HCT116 (cell line): ENCODE measurements around the gene IL36RN. TPM values are rescaled to one million over a fixed set of nuclear protein-coding genes. Genes with fewer than 3 reads are reported as not detected.

Experiments
- ATAC-seq: fragments of 200-7000 bp; cut with Tn5 transposase; 2 replicates; pipeline ENCODE4 v1.9.1; 2020; ENCODE audit warnings: mild to moderate bottlenecking, moderate library complexity
- BruUV-seq: library from RNA; stranded (reverse); fragments of 400-500 nt; replicated peaks from 2 replicates; lab custom pipeline; 2021; lab: Mats Ljungman, UMichigan
- CTCF ChIA-PET: fragments of 300-600 bp; sonication (Branson Sonifier 250); formaldehyde crosslinking; loops from one replicate; lab custom pipeline; 2021; ENCODE audit warnings: antibody characterized with exemption; lab: Charles Lee
- POLR2A ChIA-PET: fragments of 300-600, 350-600 bp; sonication (Branson Sonifier 250); formaldehyde crosslinking; loops from one replicate; lab custom pipeline; 2021; ENCODE audit warnings: antibody characterized with exemption; lab: Charles Lee
- RAD21 ChIA-PET, 2 experiments: fragments of 300-600 bp; sonication (Branson Sonifier 250); formaldehyde crosslinking; loops; one replicate each; lab custom pipeline; 2023; ENCODE audit warnings: low total read pairs in 2 of 2; ENCODE audit not compliant: uncharacterized antibody in 2 of 2, unreplicated experiment in 2 of 2, low non-redundant PET in 1 of 2; lab: Charles Lee
- DNase-seq: peaks from one replicate; pipeline ENCODE4 v3.0.0-alpha.2; 2010; ENCODE audit warnings: low read depth, low spot score
- H2AFZ ChIP-seq: fragments of 200-600 bp; shearing (Covaris generic), sonication (generic); 2 replicates; pipeline ENCODE4 v1.6.1; 2017; ENCODE audit warnings: low read depth, mixed run types, mixed read lengths, antibody characterized with exemption, low read length; ENCODE audit not compliant: poor library complexity, severe bottlenecking
- H3K27ac ChIP-seq: 2 replicates; pipeline ENCODE4 v1.5.1; 2012; ENCODE audit warnings: low read depth, low read length
- H3K27me3 ChIP-seq: fragments of 200-600 bp; sonication (generic); 2 replicates; pipeline ENCODE4 v1.6.1; 2016; ENCODE audit warnings: mixed run types, low read length, mixed read lengths; ENCODE audit not compliant: insufficient read depth
- H3K36me3 ChIP-seq, 2 experiments: fragments of 200-500 bp in 1 of 2; fragments of 200-600 bp in 1 of 2; sonication (Bioruptor generic) in 1 of 2; sonication (generic) in 1 of 2; 2 replicates each; pipeline versions ENCODE4 v1.5.1 to v1.6.1; 2014 to 2016; ENCODE audit warnings: low read length in 2 of 2, inconsistent platforms in 1 of 2, mixed read lengths in 1 of 2, mixed run types in 1 of 2; ENCODE audit not compliant: insufficient read depth in 2 of 2, control insufficient read depth in 1 of 2
- H3K4me1 ChIP-seq, 2 experiments: fragments of 200-600 bp in 1 of 2; sonication (generic) in 1 of 2; 2 replicates each; pipeline versions ENCODE4 v1.5.1 to v1.6.1; 2012 to 2017; ENCODE audit warnings: low read length in 2 of 2, inconsistent platforms in 1 of 2, mild to moderate bottlenecking in 1 of 2, mixed read lengths in 1 of 2, mixed run types in 1 of 2, moderate library complexity in 1 of 2; ENCODE audit not compliant: insufficient read depth in 2 of 2, control insufficient read depth in 1 of 2
- H3K4me2 ChIP-seq: fragments of 200-600 bp; sonication (generic); 2 replicates; pipeline ENCODE4 v1.6.1; 2017; ENCODE audit warnings: mixed run types, low read length, mixed read lengths
- H3K4me3 ChIP-seq, 2 experiments: fragments of 200-600 bp in 1 of 2; sonication (generic) in 1 of 2; replicated peaks in 1 of 2; 2 replicates each; pipeline ENCODE4 v1.5.1; 2011 to 2016; ENCODE audit warnings: low read length in 2 of 2, control low read depth in 1 of 2, low read depth in 1 of 2, mild to moderate bottlenecking in 1 of 2, mixed read lengths in 1 of 2, mixed run types in 1 of 2
- H3K79me2 ChIP-seq: fragments of 200-600 bp; sonication (generic); 2 replicates; pipeline ENCODE4 v1.6.1; 2017; ENCODE audit warnings: mild to moderate bottlenecking, mixed run types, low read length, moderate library complexity, mixed read lengths; ENCODE audit not compliant: insufficient read depth
- H3K9ac ChIP-seq: fragments of 200-600 bp; sonication (generic); 2 replicates; pipeline ENCODE4 v1.6.1; 2016; ENCODE audit warnings: low read length, mixed read lengths
- H3K9me2 ChIP-seq: fragments of 200-600 bp; sonication (generic), shearing (Covaris generic); 2 replicates; pipeline ENCODE4 v1.6.1; 2017; ENCODE audit warnings: mixed run types, mild to moderate bottlenecking, moderate library complexity; ENCODE audit not compliant: insufficient read depth
- H3K9me3 ChIP-seq, 2 experiments: fragments of 200-500 bp in 1 of 2; fragments of 200-600 bp in 1 of 2; sonication (Bioruptor generic) in 1 of 2; sonication (generic) in 1 of 2; 2 replicates each; pipeline ENCODE4 v1.6.1; 2014 to 2017; ENCODE audit warnings: low read length in 2 of 2, mixed read lengths in 2 of 2, inconsistent platforms in 1 of 2, low read depth in 1 of 2, mild to moderate bottlenecking in 1 of 2, mixed run types in 1 of 2, moderate library complexity in 1 of 2; ENCODE audit not compliant: control insufficient read depth in 1 of 2, insufficient read depth in 1 of 2
- H4K20me1 ChIP-seq: fragments of 200-600 bp; sonication (generic), shearing (Covaris generic); 2 replicates; pipeline ENCODE4 v1.6.1; 2017; ENCODE audit warnings: mixed run types, mild to moderate bottlenecking, moderate library complexity; ENCODE audit not compliant: insufficient read depth
- CBX3 ChIP-seq: IDR thresholded peaks from 2 replicates; pipeline ENCODE4 v1.6.1; 2012; ENCODE audit warnings: low read depth
- ELF1 ChIP-seq: IDR thresholded peaks from 2 replicates; pipeline ENCODE4 v1.6.1; 2012; ENCODE audit warnings: low read depth, borderline replicate concordance
- EZH2 ChIP-seq: fragments of 200-600 bp; sonication (generic); IDR thresholded peaks from 2 replicates; pipeline ENCODE4 v1.6.1; 2017; ENCODE audit warnings: antibody characterized with exemption, mixed run types
- FOSL1 ChIP-seq: IDR thresholded peaks from 2 replicates; pipeline ENCODE4 v1.6.1; 2012; ENCODE audit warnings: low read depth
- POLR2AphosphoS5 ChIP-seq: IDR thresholded peaks from 2 replicates; pipeline ENCODE4 v1.6.1; 2011; ENCODE audit warnings: mild to moderate bottlenecking, low read depth, low read length, moderate library complexity
- RAD21 ChIP-seq: IDR thresholded peaks from 2 replicates; pipeline ENCODE4 v1.6.1; 2012; ENCODE audit warnings: low read depth, mild to moderate bottlenecking
- SIN3A ChIP-seq: IDR thresholded peaks from 2 replicates; pipeline ENCODE4 v1.6.1; 2012; ENCODE audit warnings: low read depth
- SP1 ChIP-seq: IDR thresholded peaks from 2 replicates; pipeline ENCODE4 v1.6.1; 2012; ENCODE audit warnings: low read depth
- SRF ChIP-seq: IDR thresholded peaks from 2 replicates; pipeline ENCODE4 v1.6.1; 2012; ENCODE audit warnings: low read depth
- ZFX ChIP-seq: fragments of 450-650 bp; IDR thresholded peaks from 2 replicates; pipeline ENCODE4 v1.6.1; 2017
- ZNF274 ChIP-seq: fragments of 200-500 bp; sonication (Bioruptor generic); IDR thresholded peaks from 2 replicates; pipeline ENCODE4 v1.6.1; 2014; ENCODE audit warnings: mild to moderate bottlenecking, low read depth, low read length, inconsistent platforms
- intact Hi-C: fragments of 100-400 bp; cut with micrococcal nuclease; formaldehyde crosslinking; loops from 2 replicates; pipeline ENCODE4 v1.10.0; 2022
- total RNA-seq: library from RNA; stranded (reverse); gene quantifications from one replicate; pipeline ENCODE4 v1.2.1, GENCODE V29; 2021; ENCODE audit not compliant: unreplicated experiment
- TF ChIP-seq, protein P1 (sequence below): IDR thresholded peaks from 2 replicates; pipeline ENCODE4 v1.6.1; 2012
- TF ChIP-seq, protein P2 (sequence below): IDR thresholded peaks from 2 replicates; pipeline ENCODE4 v1.6.1; 2012
- TF ChIP-seq, protein P3 (sequence below): IDR thresholded peaks from 2 replicates; pipeline ENCODE4 v1.6.1; 2011; ENCODE audit warnings: mild to moderate bottlenecking, low read length, moderate library complexity; ENCODE audit not compliant: insufficient replicate concordance; ENCODE audit errors: extremely low read depth

The IL36RN gene
- total RNA-seq, 1 experiment from 2014 or later: not detected

DNA sequence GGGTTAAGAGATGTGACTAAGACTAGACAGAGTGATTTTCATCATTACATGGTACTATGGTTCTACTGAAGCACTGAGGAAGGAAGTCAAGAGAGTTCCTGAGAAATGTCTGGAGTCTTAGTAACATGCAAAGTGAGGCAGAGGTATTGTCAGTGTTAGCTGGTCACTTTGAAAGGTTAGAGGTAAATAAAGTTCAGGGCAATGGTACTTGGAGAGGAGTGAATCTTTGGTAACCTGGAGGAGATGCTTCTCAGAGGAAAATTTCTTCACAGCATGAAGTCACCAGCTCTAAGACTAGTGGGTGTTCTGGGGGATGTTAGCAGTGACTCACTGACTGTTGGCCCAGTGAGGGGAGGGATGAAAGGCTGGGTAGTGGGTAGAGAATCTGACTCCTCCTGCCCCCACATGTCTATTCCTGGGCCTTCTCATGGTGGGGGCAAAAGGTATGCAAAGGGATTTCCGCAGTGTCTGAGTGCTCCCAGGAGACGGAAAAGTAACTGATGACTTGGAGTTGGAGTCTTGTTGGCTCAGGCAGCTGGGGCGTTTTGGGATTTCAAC lies 45.1 kb downstream of the IL36RN start:
- Histone ChIP-seq H3K4me2 (no peak overlapping the region), H3K4me3 (no peak overlapping the region), H3K36me3 (no peaks in the 10 kb centered on the region), H3K79me2 (no peaks in the 10 kb centered on the region), H3K9me2 (no peaks in the 10 kb centered on the region), H2AFZ (no peak overlapping the region), H3K27me3 (no peaks in the 10 kb centered on the region), H3K9me3 (no peaks in the 10 kb centered on the region), H3K9ac (no peak overlapping the region), H3K27ac (no peak overlapping the region), H4K20me1 (no peaks in the 10 kb centered on the region), H3K4me1 (no peaks in the 10 kb centered on the region)
- ChIA-PET POLR2A (no interaction called here), CTCF (no interaction called here), RAD21 (no interaction called here)
- DNase-seq: no peak
- BruUV-seq: no TSS peak
- TF ChIP-seq ZNF274: no peak
- TF ChIP-seq RAD21: no peak
- no peak for TF ChIP-seq FOSL1
- no peak for TF ChIP-seq SIN3A
- intact Hi-C loops: no loop called here
- ATAC-seq: no peak

DNA sequence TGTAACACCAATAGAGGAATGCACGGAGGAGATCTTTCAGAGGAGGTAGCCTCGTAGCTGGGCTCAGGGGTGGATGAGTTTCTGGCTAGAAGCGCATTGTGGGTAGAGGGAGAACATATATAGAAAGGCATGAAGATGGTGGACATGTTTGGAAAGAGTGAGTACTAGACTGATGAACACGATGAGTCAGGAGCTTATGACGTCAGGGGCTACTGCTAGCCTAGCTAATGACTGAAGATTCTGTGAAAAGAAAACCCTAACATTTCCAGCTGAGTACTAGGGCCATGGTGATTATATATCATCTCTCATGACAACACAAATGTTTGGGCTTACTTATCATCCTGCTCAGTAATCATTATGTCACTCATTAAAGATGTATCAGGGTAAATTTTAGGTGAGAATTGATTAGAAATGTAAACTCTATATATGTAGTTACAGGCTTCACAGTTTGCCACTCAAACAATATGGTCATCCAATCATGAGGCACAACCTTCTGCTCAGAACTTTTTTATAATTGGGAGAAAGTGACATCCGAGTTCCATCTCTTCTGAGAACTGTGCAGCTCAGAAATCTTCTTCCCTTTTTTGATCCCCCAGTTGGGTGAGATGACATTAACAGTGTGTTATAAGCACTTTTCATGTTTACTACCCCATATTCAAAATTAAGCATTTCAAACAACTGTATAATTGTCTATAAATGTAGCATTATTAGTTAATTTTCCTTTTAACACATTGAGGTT lies 46.2 kb downstream of the IL36RN start:
- Histone ChIP-seq H3K4me3 (no peak overlapping the region), H4K20me1 (no peaks in the 10 kb centered on the region), H2AFZ (no peak overlapping the region), H3K4me1 (no peaks in the 10 kb centered on the region), H3K27me3 (no peaks in the 10 kb centered on the region), H3K79me2 (no peaks in the 10 kb centered on the region), H3K36me3 (no peaks in the 10 kb centered on the region), H3K9me2 (no peaks in the 10 kb centered on the region), H3K4me2 (no peak overlapping the region), H3K9me3 (no peaks in the 10 kb centered on the region), H3K27ac (no peak overlapping the region), H3K9ac (no peak overlapping the region)
- ChIA-PET CTCF (no interaction called here), POLR2A (no interaction called here), RAD21 (no interaction called here)
- DNase-seq: no peak
- no TSS peak for BruUV-seq
- intact Hi-C loops: no loop called here
- TF ChIP-seq POLR2AphosphoS5 (no peak), RAD21 (no peak), ELF1 (no peak), SRF (no peak), EZH2 (no peak), ZFX (no peak), CBX3 (no peak), SP1 (no peak), SIN3A (no peak)
- TF ChIP-seq, protein P1, sequence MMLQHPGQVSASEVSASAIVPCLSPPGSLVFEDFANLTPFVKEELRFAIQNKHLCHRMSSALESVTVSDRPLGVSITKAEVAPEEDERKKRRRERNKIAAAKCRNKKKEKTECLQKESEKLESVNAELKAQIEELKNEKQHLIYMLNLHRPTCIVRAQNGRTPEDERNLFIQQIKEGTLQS: no peak
- TF ChIP-seq, protein P2, sequence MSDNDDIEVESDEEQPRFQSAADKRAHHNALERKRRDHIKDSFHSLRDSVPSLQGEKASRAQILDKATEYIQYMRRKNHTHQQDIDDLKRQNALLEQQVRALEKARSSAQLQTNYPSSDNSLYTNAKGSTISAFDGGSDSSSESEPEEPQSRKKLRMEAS: no peak
- TF ChIP-seq, protein P3, sequence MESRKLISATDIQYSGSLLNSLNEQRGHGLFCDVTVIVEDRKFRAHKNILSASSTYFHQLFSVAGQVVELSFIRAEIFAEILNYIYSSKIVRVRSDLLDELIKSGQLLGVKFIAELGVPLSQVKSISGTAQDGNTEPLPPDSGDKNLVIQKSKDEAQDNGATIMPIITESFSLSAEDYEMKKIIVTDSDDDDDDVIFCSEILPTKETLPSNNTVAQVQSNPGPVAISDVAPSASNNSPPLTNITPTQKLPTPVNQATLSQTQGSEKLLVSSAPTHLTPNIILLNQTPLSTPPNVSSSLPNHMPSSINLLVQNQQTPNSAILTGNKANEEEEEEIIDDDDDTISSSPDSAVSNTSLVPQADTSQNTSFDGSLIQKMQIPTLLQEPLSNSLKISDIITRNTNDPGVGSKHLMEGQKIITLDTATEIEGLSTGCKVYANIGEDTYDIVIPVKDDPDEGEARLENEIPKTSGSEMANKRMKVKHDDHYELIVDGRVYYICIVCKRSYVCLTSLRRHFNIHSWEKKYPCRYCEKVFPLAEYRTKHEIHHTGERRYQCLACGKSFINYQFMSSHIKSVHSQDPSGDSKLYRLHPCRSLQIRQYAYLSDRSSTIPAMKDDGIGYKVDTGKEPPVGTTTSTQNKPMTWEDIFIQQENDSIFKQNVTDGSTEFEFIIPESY: no peak
- no peak for ATAC-seq
